ENCODE measurements around the gene CPXM2.

CPXM2 gene

GRCh38 chr10:123878666-123879303 is 12.8 kb downstream of the CPXM2 start:
- in situ Hi-C loops (cut with MboI; ENCODE audit: low sequenced_read_pairs), result no loop called here

GRCh38 chr10:123870260-123870659 is 21.3 kb downstream of the CPXM2 start:
- in situ Hi-C loops (cut with MboI; ENCODE audit: low sequenced_read_pairs), result no loop called here

GRCh38 chr10:123869020-123869414 is 22.6 kb downstream of the CPXM2 start:
- in situ Hi-C loops (cut with MboI; ENCODE audit: low sequenced_read_pairs), result no loop called here

GRCh38 chr10:123868038-123869019 is 23.3 kb downstream of the CPXM2 start:
- in situ Hi-C loops (cut with MboI; ENCODE audit: low sequenced_read_pairs), result no loop called here

DNA sequence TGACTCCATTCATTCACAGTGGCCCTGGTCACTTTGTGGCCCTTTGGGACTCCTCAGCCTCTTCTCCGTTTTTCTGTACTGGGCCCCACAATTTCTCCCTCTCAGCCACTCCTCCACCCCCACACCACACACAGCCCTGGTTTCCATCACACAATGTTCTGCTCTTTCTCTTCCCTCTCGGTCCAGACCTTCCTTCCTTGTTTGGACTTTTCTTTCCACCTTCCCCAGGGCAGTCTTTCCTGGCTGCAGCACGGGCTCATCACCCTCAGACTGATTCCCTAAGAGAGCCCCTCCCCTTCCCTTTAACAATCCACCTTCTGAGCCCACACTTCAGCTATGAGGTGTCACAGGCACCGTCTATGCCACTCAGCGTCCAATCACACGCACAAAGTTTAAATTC is 25.7 kb downstream of the CPXM2 start:
- in situ Hi-C loops (cut with MboI; ENCODE audit: low sequenced_read_pairs), result no loop called here

DNA sequence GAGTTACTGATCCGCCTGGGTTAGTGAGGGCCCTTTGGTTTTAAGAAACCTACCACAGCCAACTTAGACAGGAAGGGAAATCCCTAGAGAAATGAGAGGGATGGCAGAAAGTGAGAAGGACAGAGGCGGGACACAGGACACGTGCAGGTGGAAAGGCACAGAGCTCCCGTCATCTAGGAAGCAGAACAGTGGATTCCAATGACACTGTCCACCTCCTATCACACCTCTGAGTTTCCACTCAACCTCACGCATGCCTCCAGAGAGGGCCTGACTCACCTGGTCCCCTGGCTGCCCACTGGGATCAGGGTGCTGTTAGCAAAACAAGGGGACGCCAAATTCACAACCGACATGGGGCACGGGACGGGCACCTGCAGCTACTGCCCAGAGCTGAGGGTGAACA is 26.3 kb downstream of the CPXM2 start:
- in situ Hi-C loops (cut with MboI; ENCODE audit: low sequenced_read_pairs), result no loop called here

GRCh38 chr10:123864923-123865322 is 26.7 kb downstream of the CPXM2 start:
- in situ Hi-C loops (cut with MboI; ENCODE audit: low sequenced_read_pairs), result no loop called here

DNA sequence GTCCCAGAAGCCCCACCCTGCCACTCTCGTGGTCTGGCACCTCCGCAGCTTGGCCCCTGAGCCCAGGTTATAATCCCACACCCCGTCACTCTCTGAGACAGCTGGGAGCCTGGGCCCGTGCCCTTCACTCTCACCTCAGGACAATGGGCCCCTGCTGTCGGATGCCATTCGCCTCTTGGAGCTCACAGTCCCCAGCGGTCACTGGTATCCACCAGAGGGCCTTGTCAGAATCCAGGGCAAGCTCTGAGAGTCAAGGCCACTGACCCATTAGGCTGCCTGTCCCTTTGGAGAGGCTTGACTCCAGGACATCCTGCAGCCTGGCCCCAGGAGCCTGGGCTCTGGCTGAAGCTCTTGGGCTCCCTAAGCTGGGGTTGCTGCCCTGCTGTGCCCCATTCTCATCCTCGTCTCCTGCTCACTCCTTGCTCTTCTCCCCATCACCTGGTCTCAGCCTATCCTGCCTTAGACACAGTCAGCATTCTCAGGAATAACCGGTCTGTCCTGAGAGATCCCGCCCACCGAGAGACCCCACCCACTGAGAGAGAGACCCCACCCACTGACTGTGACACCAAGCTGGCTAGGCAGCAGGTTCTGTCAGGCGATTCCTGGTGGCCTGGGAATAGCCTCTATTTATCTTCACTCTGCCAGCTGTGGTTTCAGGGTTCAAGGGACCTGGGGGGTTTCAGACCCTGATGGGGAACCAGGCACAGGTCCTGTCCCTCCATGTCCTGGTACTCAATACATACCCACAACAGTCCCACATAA is 27.7 kb downstream of the CPXM2 start:
- in situ Hi-C loops (cut with MboI; ENCODE audit: low sequenced_read_pairs), result no loop called here

GRCh38 chr10:123863183-123863575 is 28.4 kb downstream of the CPXM2 start:
- in situ Hi-C loops (cut with MboI; ENCODE audit: low sequenced_read_pairs), result no loop called here

- in situ Hi-C loops (cut with MboI; ENCODE audit: low sequenced_read_pairs), result no loop called here
Measured at GRCh38 chr10:123862421-123863182, 29.0 kb downstream of the CPXM2 start.

GRCh38 chr10:123860856-123861255 is 30.8 kb downstream of the CPXM2 start:
- in situ Hi-C loops (cut with MboI; ENCODE audit: low sequenced_read_pairs), result no loop called here

- in situ Hi-C loops (cut with MboI; ENCODE audit: low sequenced_read_pairs), result no loop called here
Measured at GRCh38 chr10:123860209-123860608, 31.4 kb downstream of the CPXM2 start.

- in situ Hi-C loops (cut with MboI; ENCODE audit: low sequenced_read_pairs), result no loop called here
Measured at GRCh38 chr10:123859653-123860050, 32.0 kb downstream of the CPXM2 start.

DNA sequence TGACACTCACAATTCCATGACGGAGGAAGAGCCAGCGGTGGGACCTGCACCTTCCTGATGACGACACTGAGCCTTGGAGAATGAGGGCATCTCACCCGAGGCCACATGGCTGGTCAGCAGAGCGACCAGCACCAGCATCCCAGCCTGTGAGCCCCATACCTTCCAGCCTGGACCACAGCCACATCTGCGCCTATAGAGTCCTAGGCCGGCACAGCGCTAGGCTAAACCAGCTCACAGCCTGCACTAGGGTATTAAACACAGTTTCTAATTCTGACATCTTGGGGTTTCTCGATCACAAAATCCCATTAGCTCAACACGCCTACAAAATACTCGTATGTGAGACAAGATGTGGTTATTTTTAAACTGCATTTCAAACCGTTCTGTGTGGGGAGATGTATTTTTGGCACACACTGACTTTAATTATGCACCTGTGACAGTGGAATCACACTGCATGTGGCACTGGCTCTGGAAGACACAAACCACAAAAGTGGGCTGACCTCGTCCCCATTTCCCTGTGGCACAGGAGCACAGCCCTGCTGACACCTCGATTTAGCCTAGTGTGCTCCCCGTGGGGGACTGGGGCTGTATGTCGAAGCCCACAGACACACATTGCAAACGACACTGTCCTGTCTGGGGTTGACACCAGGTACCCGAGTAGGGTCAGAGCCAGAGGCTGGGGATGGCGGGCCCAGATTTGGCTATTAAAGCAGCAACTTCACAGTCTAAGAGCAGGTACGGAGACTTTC is 32.5 kb downstream of the CPXM2 start:
- in situ Hi-C loops (cut with MboI; ENCODE audit: low sequenced_read_pairs), result no loop called here

- in situ Hi-C loops (cut with MboI; ENCODE audit: low sequenced_read_pairs), result no loop called here
Measured at GRCh38 chr10:123858077-123858681, 33.4 kb downstream of the CPXM2 start.

GRCh38 chr10:123857616-123858015 is 34.0 kb downstream of the CPXM2 start:
- in situ Hi-C loops (cut with MboI; ENCODE audit: low sequenced_read_pairs), result no loop called here

DNA sequence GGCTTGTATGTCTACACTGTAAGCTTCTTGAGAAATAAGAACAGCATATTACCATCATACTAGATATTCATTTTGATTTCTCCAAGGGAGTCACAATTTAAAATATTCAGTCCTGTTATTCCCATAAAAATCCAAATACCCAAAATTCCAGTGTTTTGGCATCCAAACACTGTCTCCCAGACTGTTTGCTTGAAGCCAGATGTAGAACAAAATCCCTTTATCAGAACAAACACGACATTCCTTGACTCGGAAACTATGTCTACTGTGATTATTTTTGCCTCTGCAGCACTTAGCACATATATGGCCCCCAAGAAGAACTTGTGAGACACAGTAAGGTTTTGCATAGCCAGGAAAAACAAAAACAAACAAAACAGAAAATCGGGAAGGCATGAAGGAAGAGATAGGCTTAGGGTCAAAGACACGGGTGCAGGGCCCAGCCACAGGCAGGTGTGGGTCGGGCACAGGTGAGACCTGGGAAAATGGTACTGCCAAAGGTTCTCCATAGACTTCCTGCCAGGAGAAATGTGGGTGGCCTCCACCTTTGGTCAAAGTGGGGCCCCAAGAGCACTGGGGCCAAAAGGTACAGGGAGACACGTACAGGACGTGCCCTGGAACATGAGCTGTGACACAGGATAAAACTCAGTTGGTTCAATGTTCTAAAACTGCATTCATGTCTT is 36.5 kb downstream of the CPXM2 start:
- in situ Hi-C loops (cut with MboI; ENCODE audit: low sequenced_read_pairs), result no loop called here

GRCh38 chr10:123854498-123854897 is 37.1 kb downstream of the CPXM2 start:
- in situ Hi-C loops (cut with MboI; ENCODE audit: low sequenced_read_pairs), result no loop called here

DNA sequence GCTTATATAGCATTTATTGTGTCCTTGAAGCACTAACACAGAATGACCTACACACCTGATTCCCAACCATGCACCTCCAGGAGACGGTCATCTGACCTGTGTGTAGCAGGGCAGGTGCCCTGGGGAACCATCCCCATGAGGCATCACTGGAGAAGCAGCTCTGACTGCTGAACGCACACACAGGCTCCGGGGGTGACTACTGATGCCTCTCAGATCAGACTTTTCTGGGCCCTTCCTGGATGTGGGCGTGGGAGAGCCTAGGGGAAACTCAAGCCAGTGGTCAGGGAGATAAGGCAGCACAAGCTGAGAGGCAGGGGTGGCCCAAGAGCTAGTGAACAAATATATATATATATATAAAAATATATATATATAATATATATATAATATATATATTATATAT is 37.6 kb downstream of the CPXM2 start:
- in situ Hi-C loops (cut with MboI; ENCODE audit: low sequenced_read_pairs), result no loop called here
